Kidney glomerular epithelial cell (primary cell): Measurements from ENCODE around the gene ST6GALNAC1.

Experiments
- DNase-seq: peaks from one replicate; lab custom pipeline; 2025; lab: John Stamatoyannopoulos, UW

Gene ST6GALNAC1

DNA sequence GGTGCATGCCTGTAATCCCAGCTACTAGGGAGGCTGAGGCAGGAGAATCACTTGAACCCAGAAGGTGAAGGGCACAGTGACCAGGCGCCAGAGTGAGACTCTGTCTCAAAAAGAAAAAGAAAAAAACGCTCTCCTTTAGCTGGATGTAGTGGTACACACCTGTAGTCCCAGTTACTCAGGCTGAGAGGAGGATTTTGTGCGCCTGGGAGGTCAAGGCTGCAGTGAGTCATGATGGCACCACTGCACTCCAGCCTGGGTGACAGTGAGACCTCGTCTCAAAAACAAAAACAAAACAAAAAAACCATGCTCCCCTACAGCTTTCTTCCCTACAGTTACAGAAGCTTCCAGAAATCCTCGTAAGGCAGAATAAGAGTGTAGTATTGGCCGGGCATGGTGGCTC is 33.1 kb upstream of the ST6GALNAC1 start:
- no peak for DNase-seq

DNA sequence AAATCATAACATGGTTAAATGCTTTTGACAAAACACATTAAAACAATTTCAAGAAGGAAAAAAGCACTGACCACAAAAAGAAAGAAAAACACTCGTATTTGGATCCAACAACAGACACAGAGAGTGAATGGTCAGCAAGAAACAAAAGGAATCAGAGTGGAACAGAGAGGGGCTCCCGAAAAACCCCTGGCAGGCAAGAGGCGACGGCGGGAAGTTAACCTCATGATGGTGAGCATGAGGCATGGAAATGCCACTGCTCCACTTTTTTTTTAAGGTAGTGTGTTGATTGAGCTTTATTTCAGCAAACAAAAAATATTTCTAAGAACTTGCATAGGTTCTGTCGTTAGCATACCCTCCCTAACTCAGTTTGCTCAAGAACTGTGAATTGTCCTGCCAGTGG is 32.1 kb upstream of the ST6GALNAC1 start:
- no peak for DNase-seq

DNA sequence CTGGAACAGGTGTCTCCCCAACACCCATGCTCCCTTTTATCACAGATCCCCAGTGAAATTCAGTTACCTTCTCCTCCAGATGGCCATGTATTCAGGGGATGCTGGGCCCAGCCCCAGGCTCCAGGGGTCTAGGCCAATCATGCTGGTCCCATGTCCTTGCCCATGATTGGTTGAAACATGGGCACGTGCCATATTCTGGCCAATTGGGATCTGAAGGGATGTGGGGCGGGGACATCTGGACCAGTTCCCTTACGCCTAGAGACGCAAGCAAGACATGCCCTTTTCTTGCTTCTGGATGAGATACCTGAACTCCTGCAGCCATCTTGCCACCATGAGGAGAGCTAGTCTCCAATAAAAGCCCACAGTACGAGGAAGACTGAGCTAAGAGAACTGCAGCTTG is 31.0 kb upstream of the ST6GALNAC1 start:
- DNase-seq = no peak

DNA sequence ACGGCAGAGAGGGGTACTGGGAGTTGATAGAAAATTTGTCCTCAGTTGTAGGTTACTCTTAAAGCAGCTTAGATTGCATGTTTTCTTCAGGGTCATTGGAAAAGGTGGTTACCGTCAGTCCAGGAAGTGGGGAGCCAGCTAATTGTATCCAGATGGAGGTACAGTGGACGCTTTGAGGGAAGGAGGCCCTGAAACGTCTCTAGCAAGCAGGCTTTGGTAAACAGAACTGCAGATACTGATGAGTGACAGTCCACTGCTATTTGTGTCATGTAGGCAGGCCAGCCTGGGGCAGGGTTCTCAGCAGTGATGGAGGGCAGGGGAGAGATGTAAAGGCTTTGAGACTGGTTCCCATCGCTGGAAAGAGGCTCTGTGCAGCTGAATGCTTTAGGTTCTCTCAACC is 30.2 kb upstream of the ST6GALNAC1 start:
- no peak for DNase-seq

DNA sequence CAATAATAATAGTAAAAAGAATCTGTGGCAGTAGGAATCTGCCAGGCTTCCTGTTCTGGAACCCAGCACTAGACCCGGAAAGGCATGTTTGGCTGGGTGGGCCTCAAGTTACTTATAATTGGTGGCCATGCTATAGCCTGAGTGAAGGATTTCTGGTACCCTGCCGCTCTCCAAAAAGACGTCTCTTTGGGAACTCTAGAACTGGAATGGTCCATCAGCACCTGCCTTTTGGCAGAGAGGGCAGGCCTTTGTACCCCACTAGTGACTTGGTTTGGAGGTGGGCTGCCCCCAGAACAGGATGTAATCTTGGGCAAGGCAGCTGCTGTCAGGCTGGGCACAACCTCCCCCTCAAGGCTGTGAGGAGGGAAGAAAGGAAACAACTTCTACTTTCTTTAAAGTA is 29.3 kb upstream of the ST6GALNAC1 start:
- DNase-seq = no peak

DNA sequence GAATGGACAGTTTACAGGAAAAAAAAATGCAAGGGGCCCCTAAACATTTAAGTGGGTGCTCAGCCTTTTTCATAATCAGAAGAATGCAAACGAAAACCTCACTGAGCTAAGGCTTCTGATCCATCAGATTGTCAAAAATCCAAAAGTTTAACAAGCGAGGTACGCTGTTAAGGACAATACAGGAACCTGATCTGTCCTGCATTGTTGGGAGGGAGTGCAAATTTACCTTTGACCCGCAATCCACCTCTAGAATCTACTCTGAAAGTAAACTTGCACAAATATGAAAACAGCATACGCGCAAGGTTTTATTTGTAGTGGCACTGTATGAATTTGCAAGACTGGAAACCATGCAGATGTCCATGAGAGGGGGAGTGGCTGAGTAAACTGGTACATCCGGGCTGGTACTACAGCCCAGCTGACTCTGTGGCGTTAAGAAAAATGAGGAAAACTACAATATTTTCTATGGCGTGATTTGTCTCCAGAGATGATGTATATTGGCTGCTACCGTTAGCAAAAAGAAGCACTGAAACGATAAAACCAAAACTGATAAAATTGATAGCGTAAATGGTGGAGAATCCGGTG is 28.8 kb upstream of the ST6GALNAC1 start:
- no peak for DNase-seq

DNA sequence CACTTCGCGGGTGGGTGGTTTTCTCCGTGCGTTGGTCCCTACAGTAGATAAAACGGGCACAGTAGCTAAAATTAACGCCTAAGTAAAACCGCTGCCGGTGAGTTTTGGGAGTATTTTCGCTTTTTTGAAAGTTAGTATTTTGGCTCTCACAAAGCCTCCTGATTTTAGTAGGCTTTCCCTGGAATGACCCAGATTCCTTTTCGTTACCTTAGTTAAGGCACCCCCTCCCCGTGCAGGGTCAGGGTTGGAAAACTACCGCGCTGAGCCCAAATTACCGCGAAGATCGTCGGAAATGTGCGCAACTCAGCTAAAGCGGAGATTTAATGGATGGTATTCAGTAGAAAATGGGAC is 28.3 kb upstream of the ST6GALNAC1 start:
- no peak for DNase-seq

DNA sequence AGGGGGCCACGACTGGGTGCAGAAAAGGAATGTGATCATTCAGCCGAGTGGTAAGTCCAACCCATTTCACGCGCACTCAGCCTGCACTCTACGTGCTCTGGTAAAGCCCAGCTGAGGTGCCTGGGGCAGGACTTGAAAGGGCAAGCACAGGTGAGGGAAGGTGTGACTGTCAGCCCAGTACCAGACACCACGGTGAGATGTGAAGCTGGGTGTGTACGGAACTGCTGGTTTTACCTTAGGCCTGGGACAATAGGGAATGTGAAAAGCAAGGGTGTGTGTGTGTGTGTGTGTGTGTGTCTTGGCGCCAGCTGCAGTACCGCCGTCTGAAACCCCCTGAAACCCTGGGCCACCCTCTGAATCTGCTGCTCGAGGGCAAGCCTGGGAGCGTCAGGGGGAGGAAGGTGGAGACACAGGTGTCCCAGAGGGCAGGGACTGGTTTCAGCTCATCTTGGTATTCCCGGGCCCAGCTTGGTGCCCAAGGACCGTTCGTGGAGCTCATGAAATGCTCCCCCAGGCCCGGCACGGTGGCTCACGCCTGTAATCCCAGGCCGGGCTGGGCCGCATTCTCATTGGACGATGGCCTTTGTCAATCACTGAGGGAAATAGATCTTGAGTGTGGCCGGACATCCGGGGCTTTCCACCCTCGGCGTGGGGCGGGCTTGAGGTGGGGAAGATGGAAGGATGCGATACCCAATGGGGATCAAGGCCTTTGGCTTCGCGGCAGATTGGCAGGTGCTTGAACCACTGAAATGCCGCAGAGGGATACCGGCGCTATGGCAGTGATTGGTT is 27.8 kb upstream of the ST6GALNAC1 start:
- peak; percentile 99 for DNase-seq

DNA sequence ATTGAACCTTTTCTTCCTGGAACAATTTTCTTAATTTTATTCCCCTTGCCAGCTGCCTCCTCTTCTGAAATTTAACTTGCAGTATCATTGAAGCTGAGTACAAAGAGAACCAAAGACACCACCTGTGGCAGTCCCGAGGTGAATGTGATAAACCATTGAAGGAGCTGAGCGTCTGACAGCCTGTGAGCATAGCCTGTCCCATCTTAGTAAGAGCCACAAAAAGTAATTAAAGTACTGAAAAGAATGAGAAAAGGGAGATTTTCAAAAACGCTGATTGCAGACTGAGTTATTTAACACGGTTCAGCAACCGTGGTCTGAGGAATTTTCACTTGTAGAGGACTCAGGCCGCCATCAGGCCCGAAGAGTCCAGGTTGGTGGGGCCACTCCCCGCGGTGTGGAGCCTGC is 27.2 kb upstream of the ST6GALNAC1 start:
- DNase-seq = peak; percentile 76

DNA sequence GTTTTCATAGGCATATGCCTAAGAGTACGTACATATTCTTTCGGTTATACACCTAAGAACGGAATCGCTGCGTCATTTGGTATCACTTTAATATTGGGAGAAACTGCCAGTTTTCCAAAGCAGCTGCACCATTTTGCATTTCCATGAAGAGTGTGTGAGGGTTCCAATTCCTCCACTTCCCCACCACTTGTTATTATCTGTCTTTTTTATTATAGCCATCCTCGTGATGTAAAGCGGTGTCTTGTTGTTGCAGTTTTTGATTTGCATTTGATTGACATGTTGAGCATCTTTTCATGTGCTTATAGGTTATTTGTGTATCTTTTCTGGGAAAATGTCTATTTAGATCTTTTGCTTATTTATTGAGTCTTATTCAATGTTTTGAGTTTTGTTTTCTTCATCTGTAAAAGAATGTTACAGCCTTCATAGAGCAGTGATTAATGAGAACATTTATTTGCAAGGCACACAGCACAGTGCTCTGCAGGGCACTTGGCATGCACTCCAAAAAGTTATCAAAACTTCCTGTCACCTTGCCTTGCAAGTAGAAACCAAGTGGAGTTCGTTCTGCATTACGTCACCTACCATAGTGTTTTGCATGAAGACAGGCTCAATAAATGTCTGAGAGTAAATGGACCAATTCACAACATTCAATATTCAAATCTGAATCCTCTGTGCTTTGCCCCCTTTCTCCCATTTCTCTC is 26.6 kb upstream of the ST6GALNAC1 start:
- peak; percentile 19 for DNase-seq

DNA sequence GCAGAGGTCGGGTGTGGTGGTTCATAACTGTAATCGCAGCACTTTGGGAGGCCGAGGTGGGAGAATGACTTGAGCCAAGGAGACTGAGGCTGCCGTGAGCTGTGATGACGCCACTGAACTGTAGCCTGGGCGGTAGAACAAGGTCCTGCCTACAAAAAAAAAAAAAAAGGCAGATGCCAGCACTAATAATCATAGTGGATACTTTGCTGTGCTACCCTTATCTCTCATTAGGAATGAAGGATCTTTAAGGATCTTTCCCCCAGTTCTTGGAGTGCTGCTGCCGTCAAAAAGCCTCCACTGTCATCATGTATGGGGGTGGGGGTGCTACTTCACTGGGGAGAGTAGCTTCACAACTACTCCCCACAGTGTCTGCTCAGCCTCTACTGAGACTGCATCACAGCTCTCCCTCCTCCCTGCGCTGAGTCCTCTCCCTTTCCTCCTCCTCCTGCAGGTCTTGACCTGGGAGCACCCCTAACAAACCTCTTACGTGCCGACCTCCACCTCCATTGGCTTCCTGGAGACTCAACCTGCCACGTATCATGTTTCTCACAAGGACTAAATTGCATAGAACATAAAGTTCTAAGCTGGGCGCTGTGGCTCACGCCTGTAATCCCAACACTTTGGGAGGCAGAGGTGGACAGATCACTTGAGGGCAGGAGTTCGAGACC is 24.4 kb upstream of the ST6GALNAC1 start:
- no peak for DNase-seq

DNA sequence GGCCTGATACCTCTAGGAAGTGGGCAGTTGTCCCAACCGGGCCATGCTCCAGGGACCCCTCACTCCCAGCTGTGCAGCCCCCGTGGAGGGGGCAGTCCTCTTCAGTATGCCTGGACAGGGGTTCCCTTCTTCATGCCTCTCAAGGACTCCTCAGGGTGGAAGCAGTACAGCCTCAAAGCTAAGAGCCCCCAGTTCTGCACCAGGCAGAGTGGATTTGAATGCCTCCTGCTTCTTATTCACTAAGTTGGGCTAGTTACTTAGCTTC is 23.9 kb upstream of the ST6GALNAC1 start:
- no peak for DNase-seq

DNA sequence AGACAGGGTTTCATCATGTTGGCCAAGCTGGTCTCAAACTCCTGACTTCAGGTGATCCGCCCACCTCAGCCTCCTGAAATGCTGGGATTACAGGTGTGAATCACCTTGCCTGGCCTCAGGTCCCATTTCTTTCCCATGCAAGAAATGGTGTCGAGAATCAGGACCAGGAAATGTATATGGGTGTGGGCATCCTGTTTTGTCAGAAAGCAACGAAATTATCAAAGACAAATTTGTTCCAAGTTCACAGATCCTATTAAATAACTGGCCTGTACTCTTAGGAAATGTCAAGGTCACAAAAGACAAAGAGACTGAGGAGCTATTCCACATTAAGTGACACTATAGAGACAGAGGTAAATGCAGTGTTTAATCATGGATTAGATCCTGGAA is 17.1 kb upstream of the ST6GALNAC1 start:
- no peak for DNase-seq

DNA sequence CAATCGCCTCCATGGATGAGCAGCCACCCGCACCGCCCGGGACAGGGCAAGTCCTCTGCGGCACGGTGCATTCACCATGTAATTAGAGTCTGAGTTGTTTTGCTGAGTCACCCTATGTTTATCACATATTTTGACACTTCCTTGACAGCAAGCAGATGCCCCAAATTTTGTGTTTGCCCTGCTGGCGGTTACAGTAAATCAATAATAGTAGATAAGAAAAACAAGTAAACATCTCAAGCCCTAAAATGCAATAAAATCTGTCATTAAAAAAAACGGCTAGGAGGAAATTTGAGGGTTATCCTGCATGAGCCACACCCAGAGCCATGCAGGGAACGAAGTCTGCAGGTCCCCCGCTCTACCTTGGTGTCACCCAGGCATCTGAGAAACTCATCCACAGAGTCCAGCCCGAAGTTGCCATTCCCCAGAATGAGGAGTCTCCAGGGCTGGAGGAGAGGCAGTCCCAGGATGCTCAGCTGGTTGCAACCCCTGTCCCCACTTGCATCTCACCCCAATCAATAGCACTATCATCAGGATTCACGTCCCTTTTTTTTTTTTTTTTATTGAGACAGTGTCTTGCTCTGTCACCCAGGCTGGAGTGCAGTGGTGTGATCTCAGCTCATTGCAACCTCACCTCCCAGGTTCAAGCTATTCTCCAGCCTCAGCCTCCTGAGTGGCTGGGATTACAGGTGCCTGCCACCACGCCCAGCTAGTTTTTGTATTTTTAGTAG is 16.5 kb upstream of the ST6GALNAC1 start:
- DNase-seq = peak; percentile 79

DNA sequence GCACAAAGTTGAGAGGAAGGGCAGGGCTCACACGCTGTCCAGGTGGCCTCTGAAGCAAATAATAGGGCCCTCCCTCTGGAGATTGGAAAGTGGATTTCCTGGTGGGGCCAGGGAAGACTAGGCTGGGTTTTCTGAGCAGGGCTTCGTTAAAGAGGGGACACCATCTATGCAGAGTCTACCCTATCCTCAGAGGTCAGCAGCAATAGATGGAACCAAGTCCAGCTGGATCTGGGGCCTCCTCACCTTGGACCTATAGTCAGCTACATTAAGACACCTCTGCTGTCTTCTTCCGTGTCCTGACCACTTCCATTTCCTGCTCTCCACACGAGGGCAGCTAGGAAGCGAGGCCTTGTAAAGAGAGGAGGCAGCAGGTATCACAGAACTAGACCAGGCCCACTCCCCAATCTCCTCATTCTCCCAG is 14.7 kb upstream of the ST6GALNAC1 start:
- DNase-seq = no peak

DNA sequence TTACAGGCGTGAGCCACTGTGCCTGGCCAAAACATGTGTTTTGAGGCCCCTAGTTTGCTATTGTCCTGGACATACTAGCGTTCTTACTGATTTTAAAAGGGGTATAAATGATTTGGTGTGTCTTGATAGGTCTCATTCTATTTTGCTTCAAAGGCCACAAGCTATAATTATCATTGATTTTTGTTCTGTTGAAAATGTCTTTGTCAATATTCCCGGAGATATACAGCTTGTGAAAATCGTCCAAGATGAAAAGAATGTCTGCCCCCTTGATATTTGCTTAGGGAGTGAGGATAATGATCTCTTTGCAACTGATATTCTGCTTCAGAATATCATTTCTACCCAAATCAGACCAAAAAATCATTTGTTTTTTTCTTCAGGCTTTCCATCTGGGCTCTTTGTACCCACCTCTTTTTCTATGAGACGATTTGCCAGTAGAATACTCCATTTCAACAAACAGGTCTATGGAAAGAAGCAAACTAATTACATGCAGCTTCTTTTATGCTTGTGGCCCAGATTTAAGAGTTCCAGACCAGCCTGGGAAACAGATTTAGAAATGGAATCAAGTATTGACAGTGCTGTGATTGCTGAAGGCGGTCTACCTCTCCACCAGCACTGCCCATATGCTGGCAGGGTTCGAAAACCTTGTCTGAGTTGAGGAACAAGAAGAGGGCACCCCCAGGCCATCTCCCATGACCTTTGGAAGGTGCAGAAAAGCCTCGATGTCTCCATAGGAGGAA is 14.1 kb upstream of the ST6GALNAC1 start:
- DNase-seq = no peak

DNA sequence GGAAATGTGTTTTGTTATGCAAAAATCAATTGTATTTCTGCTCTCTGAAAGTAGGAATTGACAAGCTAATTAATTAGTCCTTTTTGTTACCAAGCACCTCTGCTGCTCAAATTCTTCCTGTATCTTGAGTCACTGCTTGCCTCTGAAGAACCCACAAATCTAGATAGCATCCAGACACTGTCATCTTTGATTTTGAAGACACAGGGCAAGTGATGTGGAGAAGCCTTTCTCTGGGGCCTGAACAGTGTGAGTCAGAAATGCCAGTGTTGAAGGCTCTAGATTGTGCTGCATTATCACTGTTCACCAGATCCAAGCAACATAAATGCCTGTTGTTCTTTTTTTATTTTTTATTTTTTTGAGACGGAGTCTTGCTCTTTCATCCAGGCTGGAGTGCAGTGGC is 10.9 kb upstream of the ST6GALNAC1 start:
- DNase-seq = no peak

DNA sequence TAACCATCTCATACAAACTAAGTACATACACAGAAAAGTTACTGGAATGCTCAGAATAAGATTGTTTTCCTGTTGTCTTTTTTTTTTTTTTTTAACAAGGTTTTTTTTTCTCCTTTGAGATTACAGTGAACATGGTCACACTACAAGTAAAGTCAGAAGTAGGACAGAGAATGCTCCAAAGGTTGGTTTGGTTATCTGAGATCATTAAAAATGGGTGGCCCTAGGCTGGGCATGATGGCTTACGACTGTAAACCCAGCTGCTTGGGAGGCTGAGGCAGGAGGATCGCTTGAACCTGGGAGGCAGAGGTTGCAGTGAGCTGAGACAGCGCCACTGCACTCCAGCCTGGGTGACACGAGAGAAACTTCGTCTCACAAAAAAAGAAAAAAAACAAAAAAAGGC is 6.9 kb upstream of the ST6GALNAC1 start:
- no peak for DNase-seq

DNA sequence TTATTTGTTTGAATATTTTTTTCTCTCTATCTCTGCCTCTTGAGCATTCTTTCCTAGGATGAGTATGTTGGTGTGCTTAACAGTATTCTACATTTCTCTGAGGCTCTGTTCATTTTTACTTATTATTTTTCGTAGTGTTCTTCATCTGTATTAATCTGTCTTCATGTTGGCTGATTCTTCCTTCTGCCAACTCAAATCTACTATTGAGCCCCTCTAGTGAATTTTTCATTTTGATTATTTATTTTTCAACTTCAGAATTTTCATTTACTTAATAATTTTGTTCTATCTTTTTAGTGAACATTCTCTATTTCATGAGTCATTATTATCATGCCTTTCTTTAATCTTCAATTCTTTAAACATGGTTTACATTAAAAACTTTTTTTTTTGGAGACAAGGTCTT is 3.2 kb upstream of the ST6GALNAC1 start:
- no peak for DNase-seq

DNA sequence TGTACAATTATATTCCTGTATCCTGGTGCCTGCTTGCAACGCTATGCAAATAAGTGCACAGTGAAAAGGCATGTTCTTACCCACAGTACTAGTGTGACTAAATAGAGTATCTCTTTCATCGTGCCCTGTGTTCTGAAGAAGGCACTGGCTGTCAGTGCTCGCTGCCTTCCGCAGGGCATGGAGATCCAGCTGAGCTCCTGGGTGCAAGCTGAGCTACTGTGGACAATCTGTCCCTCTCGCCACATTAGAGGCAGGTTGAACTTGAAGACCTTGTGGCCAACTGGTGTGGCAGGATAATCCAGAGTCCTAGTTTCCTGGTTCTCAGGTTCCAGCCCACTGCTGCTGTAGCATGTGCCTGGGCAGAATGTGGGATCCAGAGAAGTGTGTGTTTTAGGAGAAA is 1.9 kb upstream of the ST6GALNAC1 start:
- no peak for DNase-seq

DNA sequence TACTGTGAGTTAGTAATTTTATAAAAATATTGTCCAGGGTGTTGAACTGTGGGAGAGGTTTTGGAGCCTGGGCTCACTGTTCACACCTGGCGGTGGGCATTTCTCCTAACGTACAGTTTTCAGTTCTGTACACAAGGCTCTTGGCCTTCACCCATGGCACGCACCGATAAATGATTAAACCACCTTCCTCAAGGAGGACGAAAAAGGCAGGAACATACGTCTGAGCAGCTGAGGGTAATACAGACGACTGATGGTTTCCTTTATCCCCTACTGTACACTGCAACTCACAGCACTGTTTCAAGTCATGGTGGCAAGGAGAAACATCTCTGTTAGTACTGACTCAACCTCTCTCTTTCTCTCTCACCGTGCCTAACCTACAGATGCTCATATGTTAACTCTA is 1.4 kb upstream of the ST6GALNAC1 start:
- DNase-seq = no peak

DNA sequence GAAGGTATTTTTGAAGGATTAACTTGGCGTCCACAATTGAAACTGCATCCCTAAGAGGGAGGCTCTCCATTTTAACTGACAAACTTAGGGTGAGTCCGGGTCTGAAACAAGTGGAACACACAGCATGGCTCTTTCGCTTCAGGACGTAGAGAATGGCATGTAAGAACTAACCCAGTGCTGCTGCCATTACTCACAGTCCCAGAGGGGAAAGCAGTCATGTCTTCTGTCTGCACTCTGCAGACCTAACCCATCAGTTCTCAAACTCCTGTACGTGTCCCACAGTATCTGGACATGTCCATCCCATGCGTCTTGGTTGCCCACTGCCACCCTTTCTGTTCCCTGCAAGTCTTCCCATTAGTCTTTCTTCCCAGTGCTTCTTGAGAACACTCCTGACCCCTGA is 563 bp downstream of the ST6GALNAC1 start:
- no peak for DNase-seq
